Stomach smooth muscle (tissue), 2 donors: ENCODE measurements around the gene KLHL3.
"Not testable (repeated sequence)": the region's sequence is repeated elsewhere in the genome, so short reads cannot be mapped to it uniquely, and the experiment has no call there.

Experiments used
- H3K27ac ChIP-seq: one replicate; pipeline ENCODE4 v1.7.0; 2013; ENCODE audit warnings: mild to moderate bottlenecking, low read length, inconsistent platforms
- H3K27me3 ChIP-seq, 2 donors: one replicate each; pipeline ENCODE4 v1.7.0; 2013; ENCODE audit warnings: low read length in 2 of 2; ENCODE audit not compliant: insufficient read depth in 2 of 2, control insufficient read depth in 1 of 2
- H3K36me3 ChIP-seq, 2 donors: one replicate each; pipeline ENCODE4 v1.7.0; 2013; ENCODE audit warnings: low read length in 2 of 2; ENCODE audit not compliant: control insufficient read depth in 2 of 2, insufficient read depth in 2 of 2
- H3K4me1 ChIP-seq: one replicate; pipeline ENCODE4 v1.7.0; 2013; ENCODE audit warnings: low read length; ENCODE audit not compliant: control insufficient read depth, insufficient read depth
- H3K4me3 ChIP-seq, 2 donors: one replicate each; pipeline ENCODE4 v1.7.0; 2013; ENCODE audit warnings: low read length in 2 of 2
- H3K9ac ChIP-seq, 2 donors: one replicate each; pipeline ENCODE4 v1.7.0; 2013; ENCODE audit warnings: low read length in 2 of 2, mild to moderate bottlenecking in 1 of 2
- H3K9me3 ChIP-seq, 2 donors: one replicate each; pipeline ENCODE4 v1.7.0; 2013; ENCODE audit warnings: low read length in 2 of 2; ENCODE audit not compliant: control insufficient read depth in 2 of 2
- donor health status: healthy.
- donor health status: Pancreatic carcinoma.

KLHL3 gene

GRCh38 chr5:137647401-137647800, 88.5 kb downstream of the KLHL3 start:
- H3K27ac ChIP-seq = no peak overlapping the region
- no peak overlapping the region for H3K4me3 ChIP-seq
- H3K4me1 ChIP-seq = no peaks in the 10 kb centered on the region
- no peak overlapping the region for H3K9ac ChIP-seq
- no peaks in the 10 kb centered on the region for H3K27me3 ChIP-seq
- H3K9me3 ChIP-seq = no peaks in the 10 kb centered on the region
- H3K36me3 ChIP-seq = no peaks in the 10 kb centered on the region

DNA sequence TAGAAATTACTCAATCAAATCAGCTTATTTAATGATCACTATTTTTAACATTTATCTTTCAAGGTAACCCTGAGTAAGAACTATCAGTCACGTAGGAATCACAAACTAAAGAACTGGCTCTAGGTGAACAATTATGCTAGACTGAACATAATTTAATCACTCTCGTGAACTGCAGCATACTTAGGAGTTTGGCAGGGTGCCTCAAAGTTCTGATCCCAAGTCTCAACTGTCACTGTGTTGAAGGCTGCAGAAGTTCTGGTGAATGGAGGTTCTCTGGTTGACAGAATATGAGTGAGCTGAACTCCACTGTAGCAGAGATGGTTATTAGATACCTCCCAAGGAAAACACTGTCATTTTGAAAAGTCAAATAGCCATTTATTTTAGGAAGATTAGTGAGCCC, 89.1 kb downstream of the KLHL3 start:
- H3K4me3 ChIP-seq = no peak overlapping the region
- H3K36me3 ChIP-seq = no peaks in the 10 kb centered on the region
- H3K9ac ChIP-seq = no peak overlapping the region
- H3K4me1 ChIP-seq = no peaks in the 10 kb centered on the region
- no peak overlapping the region for H3K27ac ChIP-seq
- no peaks in the 10 kb centered on the region for H3K27me3 ChIP-seq
- H3K9me3 ChIP-seq = no peaks in the 10 kb centered on the region

- H3K36me3 ChIP-seq, H3K9me3 ChIP-seq, H3K9ac ChIP-seq, H3K4me3 ChIP-seq, H3K27ac ChIP-seq, H3K27me3 ChIP-seq, H3K4me1 ChIP-seq: not testable (repeated sequence)
Observed at GRCh38 chr5:137643081-137643480, 92.8 kb downstream of the KLHL3 start.

DNA sequence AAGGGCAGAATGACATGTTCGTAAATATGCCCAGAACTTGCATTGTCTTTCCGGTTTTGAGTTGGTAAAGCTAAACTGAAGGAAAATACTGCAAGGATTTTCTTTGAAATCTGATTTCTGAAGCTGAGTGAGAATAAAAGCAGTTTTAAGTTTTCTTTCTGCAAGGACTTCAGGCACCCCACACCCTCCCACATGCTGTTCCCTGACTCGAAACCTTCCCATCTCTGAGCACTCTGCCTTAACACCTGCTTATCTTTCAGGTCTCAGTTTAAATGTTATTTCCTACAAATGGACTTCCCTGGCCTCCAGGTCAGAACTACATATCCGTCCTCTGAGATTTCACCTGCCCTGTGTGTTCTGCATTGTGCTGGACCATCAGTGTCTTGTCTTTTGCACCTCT, 93.8 kb downstream of the KLHL3 start:
- Histone ChIP-seq H3K27ac (no peak overlapping the region), H3K27me3 (no peaks in the 10 kb centered on the region)

GRCh38 chr5:137641148-137641547, 94.7 kb downstream of the KLHL3 start:
- no peak overlapping the region for H3K27ac ChIP-seq
- H3K9me3 ChIP-seq = no peaks in the 10 kb centered on the region
- no peak overlapping the region for H3K4me3 ChIP-seq
- no peaks in the 10 kb centered on the region for H3K27me3 ChIP-seq
- H3K9ac ChIP-seq = no peak overlapping the region
- no peaks in the 10 kb centered on the region for H3K36me3 ChIP-seq
- no peaks in the 10 kb centered on the region for H3K4me1 ChIP-seq

More for the DNA sequence above, 93.8 kb downstream of the KLHL3 start:
- no peaks in the 10 kb centered on the region for H3K4me1 ChIP-seq
- H3K9me3 ChIP-seq = no peaks in the 10 kb centered on the region
- no peak overlapping the region for H3K4me3 ChIP-seq
- no peaks in the 10 kb centered on the region for H3K36me3 ChIP-seq
- H3K9ac ChIP-seq = no peak overlapping the region

DNA sequence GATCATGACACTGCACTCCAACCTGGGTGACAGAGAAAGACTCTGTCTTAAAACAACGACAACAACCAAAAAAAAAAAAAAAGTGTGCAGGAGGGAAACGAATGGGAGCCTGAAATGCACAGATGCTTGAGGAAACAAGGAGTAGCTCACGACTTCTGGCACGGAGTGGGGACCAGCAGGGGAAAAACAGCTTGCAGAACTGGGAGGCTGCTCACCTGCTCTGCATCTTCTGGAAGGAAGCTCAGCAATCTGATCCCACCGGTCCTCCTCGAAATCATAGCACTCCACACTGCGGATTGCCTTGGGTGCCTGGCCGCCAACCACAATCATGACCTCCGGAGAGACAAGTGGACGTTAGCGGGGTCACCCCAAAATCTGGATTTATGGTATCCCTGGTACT, 96.2 kb downstream of the KLHL3 start:
- Histone ChIP-seq H3K9me3 (no peaks in the 10 kb centered on the region), H3K36me3 (no peaks in the 10 kb centered on the region), H3K9ac (no peak overlapping the region), H3K27ac (no peak overlapping the region), H3K4me1 (no peaks in the 10 kb centered on the region), H3K4me3 (no peak overlapping the region), H3K27me3 (no peaks in the 10 kb centered on the region)

- no peak overlapping the region for H3K27ac ChIP-seq
- H3K27me3 ChIP-seq = no peaks in the 10 kb centered on the region
- H3K36me3 ChIP-seq = no peaks in the 10 kb centered on the region
- no peak overlapping the region for H3K4me3 ChIP-seq
- no peaks in the 10 kb centered on the region for H3K9me3 ChIP-seq
- H3K9ac ChIP-seq = no peak overlapping the region
- no peaks in the 10 kb centered on the region for H3K4me1 ChIP-seq
Observed at GRCh38 chr5:137638841-137639240, 97.0 kb downstream of the KLHL3 start.

DNA sequence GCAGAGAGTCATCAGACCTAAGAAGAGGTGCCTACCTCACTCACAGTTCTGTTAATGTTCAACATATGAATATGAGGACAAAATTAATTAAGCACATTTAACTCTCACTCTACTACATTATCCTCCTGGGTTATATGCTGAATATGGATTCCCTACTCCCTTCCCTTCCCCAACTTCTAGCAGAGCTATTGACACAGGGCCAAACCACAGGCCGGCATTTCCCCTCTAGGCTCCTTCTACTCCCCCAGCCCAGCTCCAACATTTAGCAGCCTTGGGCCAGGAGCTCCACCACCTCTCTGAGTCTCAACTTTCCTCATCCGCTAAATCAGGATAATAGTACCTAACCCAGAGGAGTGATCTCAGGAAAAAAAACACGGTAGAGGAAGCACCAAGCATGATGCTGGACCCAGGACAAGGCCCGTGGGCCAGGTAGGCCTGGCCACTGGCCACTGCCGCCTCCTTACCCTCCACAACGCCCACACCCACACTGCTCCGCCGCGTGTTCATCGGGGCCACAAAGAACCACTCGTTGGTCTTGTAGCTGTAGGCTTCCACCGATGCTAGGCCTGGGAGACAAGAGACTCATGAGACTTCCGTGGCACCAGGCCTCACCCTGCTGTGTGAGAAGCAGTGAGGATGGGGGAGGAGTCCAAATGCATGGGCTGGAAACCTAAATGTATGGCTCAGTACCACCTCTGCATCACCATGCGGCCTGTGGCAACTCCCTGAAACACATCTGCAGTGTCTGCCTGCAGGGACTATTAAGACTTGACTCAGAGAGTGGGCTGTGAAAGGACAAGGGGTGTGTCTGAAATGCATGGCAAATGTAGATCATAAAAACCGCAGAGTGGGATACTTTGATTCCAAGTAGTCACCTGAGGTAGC, 98.8 kb downstream of the KLHL3 start:
- no peaks in the 10 kb centered on the region for H3K4me1 ChIP-seq
- no peaks in the 10 kb centered on the region for H3K27me3 ChIP-seq
- H3K9me3 ChIP-seq = no peaks in the 10 kb centered on the region
- no peak overlapping the region for H3K9ac ChIP-seq
- no peaks in the 10 kb centered on the region for H3K36me3 ChIP-seq
- no peak overlapping the region for H3K27ac ChIP-seq
- H3K4me3 ChIP-seq = no peak overlapping the region

- Histone ChIP-seq H3K9me3 (no peaks in the 10 kb centered on the region), H3K36me3 (no peaks in the 10 kb centered on the region), H3K9ac (no peak overlapping the region), H3K4me1 (no peaks in the 10 kb centered on the region), H3K27ac (no peak overlapping the region), H3K27me3 (no peaks in the 10 kb centered on the region), H3K4me3 (no peak overlapping the region)
Observed at GRCh38 chr5:137636099-137636498, 99.8 kb downstream of the KLHL3 start.

DNA sequence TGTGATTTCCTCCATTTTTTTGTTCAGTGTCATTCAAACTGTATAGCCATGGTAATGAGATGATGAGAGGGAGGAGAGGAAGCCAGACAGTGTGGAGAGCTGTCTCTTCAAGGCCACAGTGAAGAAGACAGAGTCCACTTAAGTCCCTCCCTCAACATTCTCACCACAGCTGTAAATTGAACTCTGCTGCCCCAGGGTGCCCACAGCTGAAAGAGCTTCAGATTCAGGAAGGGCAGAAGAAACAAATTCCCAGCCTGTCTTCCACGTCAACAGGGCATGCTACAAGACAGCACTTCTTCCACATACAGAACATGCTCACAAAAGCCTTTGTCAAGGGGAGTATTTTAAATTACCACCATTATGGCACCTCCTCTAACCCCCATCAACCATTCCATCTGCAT, 100.4 kb downstream of the KLHL3 start:
- Histone ChIP-seq H3K27ac (no peak overlapping the region), H3K27me3 (no peaks in the 10 kb centered on the region), H3K9me3 (no peaks in the 10 kb centered on the region), H3K9ac (no peak overlapping the region), H3K36me3 (no peaks in the 10 kb centered on the region), H3K4me3 (no peak overlapping the region), H3K4me1 (no peaks in the 10 kb centered on the region)

- H3K27me3 ChIP-seq = no peaks in the 10 kb centered on the region
- peaks cover 7% of the 10 kb centered on the region for H3K4me1 ChIP-seq
- no peak overlapping the region for H3K9ac ChIP-seq
- no peaks in the 10 kb centered on the region for H3K9me3 ChIP-seq
- no peaks in the 10 kb centered on the region for H3K36me3 ChIP-seq
- no peak overlapping the region for H3K27ac ChIP-seq
- no peak overlapping the region for H3K4me3 ChIP-seq
Observed at GRCh38 chr5:137633896-137634295, 102.0 kb downstream of the KLHL3 start.
